Activated CD4-positive, alpha-beta T cell treated with anti-CD3 and anti-CD28 coated beads, Interleukin-2, amount 10 ng/mL, durations not matched to agents 7 days and 5 days (primary cell): ENCODE results near the gene KCNC1. TPM values are rescaled to one million over a fixed set of nuclear protein-coding genes. Genes with fewer than 3 reads are reported as not detected.

Experiments used
- CTCF ChIA-PET: fragments of 350-600 bp; sonication (Branson Sonifier 250); formaldehyde crosslinking; loops from one replicate; lab custom pipeline; 2021; ENCODE audit warnings: antibody characterized with exemption; lab: Charles Lee
- POLR2A ChIA-PET: fragments of 350-600 bp; sonication (Branson Sonifier 250); formaldehyde crosslinking; loops from one replicate; lab custom pipeline; 2021; ENCODE audit warnings: antibody characterized with exemption; lab: Charles Lee
- DNase-seq: peaks from one replicate; pipeline ENCODE4 v3.0.0-alpha.2; 2020
- H3K27ac Mint-ChIP-seq: one replicate; pipeline ENCODE4 v1.8.0; 2021; ENCODE audit warnings: mild to moderate bottlenecking, moderate library complexity, mixed read lengths
- H3K27me3 Mint-ChIP-seq: one replicate; pipeline ENCODE4 v1.8.0; 2021; ENCODE audit warnings: mixed read lengths
- H3K36me3 Mint-ChIP-seq: one replicate; pipeline ENCODE4 v1.8.0; 2021; ENCODE audit warnings: low read depth, mixed read lengths
- H3K4me1 Mint-ChIP-seq: one replicate; pipeline ENCODE4 v1.8.0; 2021; ENCODE audit warnings: mixed read lengths
- H3K4me3 Mint-ChIP-seq: one replicate; pipeline ENCODE4 v1.8.0; 2021; ENCODE audit warnings: mild to moderate bottlenecking, moderate library complexity, mixed read lengths
- H3K9me3 Mint-ChIP-seq: one replicate; pipeline ENCODE4 v1.8.0; 2021; ENCODE audit warnings: mixed read lengths
- total RNA-seq, 2 experiments: library from RNA; stranded (reverse); gene quantifications; one replicate each; pipeline ENCODE4 v1.2.3, GENCODE V29; 2021

Gene KCNC1
- total RNA-seq, 2 experiments from 2014 or later: not detected

DNA sequence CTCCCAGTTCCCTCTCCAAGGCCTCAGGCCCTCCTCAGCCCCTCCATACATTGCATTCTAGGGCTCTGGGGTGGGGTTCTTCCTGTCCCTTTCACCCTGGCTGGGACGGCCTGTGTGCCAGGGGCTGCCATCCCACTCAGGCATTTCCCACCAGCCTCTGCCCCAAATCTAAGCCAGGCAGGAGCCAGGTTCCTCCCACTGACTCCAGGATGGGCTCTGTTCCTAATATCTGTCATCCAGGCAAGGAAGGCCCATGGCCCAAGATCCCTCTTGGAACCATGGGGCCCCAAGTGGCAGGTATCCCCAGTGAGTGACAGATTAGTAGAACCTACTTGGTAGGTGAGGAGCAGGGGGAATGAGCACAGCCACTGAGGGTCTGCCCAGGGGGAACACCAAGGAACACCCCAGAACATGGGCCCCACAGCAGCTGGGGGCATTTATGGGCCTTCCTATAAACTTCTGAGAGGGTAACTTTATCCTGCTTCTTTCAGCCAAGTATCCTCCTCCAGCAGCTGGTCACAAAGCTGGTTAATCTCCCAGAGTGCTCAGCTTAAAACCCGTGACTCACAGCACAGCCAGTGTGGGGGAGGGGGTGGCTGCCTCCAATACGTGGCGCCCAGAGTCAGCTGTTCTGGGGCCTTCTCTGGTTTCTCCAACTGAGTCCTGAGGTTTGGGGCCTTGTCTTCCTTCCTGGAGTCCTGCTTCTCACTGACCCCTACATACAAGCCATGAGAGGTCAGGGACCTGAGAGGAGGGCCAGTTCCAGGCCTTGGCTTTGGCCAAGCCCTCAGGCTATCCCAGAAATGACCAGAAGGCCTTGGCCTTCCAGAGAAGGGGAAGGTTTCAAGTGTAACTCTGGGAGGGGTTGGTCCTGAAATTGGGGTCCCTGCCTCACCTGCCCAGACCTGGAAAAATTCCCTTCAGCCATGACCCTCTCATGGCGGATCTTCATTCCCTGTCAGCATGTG lies 35.1 kb upstream of the KCNC1 start:
- no peaks in the 10 kb centered on the region for H3K36me3 Mint-ChIP-seq
- peaks cover 27% of the 10 kb centered on the region for H3K27me3 Mint-ChIP-seq
- no peak overlapping the region for H3K27ac Mint-ChIP-seq
- H3K4me1 Mint-ChIP-seq: no peaks in the 10 kb centered on the region
- ChIA-PET CTCF (interaction anchor here (0.5 to 0.6 kb wide), 2 partner anchors 142 to 807 kb away, joined by 4 to 5 read pairs; no protein-coding TSS in a partner anchor), POLR2A (no interaction called here)
- no peak overlapping the region for H3K4me3 Mint-ChIP-seq
- no peak for DNase-seq
- H3K9me3 Mint-ChIP-seq: no peaks in the 10 kb centered on the region

GRCh38 chr11:17700991-17701390 lies 33.6 kb upstream of the KCNC1 start:
- no peak overlapping the region for H3K4me3 Mint-ChIP-seq
- CTCF ChIA-PET: no interaction called here
- POLR2A ChIA-PET: no interaction called here
- H3K27ac Mint-ChIP-seq: no peak overlapping the region
- peaks cover 28% of the 10 kb centered on the region for H3K27me3 Mint-ChIP-seq
- H3K36me3 Mint-ChIP-seq: no peaks in the 10 kb centered on the region
- DNase-seq: no peak
- no peaks in the 10 kb centered on the region for H3K4me1 Mint-ChIP-seq
- H3K9me3 Mint-ChIP-seq: no peaks in the 10 kb centered on the region

DNA sequence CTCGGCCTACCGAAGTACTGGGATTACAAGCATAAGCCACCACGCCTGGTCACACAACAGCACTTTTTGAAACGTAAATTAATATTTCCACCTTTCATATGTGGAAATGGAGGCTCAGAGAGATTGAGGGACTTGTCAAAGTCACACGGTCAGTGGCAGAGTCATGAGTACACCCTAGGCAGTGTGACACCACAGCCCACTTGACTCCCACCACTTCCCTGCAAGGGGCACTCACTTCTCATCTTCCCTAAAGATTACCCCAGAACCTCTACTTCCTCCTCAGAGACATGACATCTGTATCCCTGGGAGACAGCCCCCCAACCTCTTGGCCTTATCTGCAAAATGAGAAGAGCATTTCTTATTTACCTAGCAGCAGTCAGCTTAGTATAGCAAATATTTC lies 31.7 kb upstream of the KCNC1 start:
- H3K9me3 Mint-ChIP-seq: no peaks in the 10 kb centered on the region
- H3K4me3 Mint-ChIP-seq: no peak overlapping the region
- no peak overlapping the region for H3K27ac Mint-ChIP-seq
- ChIA-PET CTCF (no interaction called here), POLR2A (no interaction called here)
- H3K27me3 Mint-ChIP-seq: peaks cover 13% of the 10 kb centered on the region
- no peak for DNase-seq
- no peaks in the 10 kb centered on the region for H3K36me3 Mint-ChIP-seq
- H3K4me1 Mint-ChIP-seq: no peaks in the 10 kb centered on the region

- H3K27me3 Mint-ChIP-seq: peaks cover 10% of the 10 kb centered on the region
- H3K36me3 Mint-ChIP-seq: no peaks in the 10 kb centered on the region
- no peaks in the 10 kb centered on the region for H3K4me1 Mint-ChIP-seq
- ChIA-PET CTCF (interaction anchor here (0.9 kb wide), 1 partner anchor 9 kb away, joined by 3 read pairs; no protein-coding TSS in a partner anchor), POLR2A (no interaction called here)
- H3K27ac Mint-ChIP-seq: no peak overlapping the region
- no peaks in the 10 kb centered on the region for H3K9me3 Mint-ChIP-seq
- H3K4me3 Mint-ChIP-seq: no peak overlapping the region
- DNase-seq: no peak
These were observed 30.6 kb upstream of the KCNC1 start for GRCh38 chr11:17703951-17704350.

DNA sequence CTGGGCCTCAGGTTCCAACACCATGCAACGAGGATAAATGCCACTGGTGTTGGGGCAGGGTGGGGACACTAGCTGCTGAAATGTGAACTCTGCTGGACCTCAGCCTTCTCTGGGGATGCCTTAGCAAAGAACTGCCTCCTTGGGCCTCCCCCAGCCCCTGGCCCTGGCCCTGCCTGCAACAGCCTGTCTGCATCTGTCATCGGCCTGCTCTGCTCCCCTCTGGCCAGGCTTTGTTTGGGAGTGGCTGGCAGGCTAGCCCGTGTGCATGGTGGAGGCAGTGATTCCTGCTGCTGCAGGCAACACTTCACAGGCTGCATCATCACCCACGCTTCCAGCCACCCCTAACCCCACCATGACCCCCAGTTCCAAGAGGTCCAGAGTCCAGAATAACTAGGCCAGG lies 26.8 kb upstream of the KCNC1 start:
- no peak for DNase-seq
- Mint-ChIP-seq H3K4me1 (no peaks in the 10 kb centered on the region), H3K9me3 (no peaks in the 10 kb centered on the region), H3K27me3 (peaks cover 14% of the 10 kb centered on the region), H3K4me3 (no peak overlapping the region), H3K36me3 (no peaks in the 10 kb centered on the region), H3K27ac (no peak overlapping the region)
- POLR2A ChIA-PET: no interaction called here
- CTCF ChIA-PET: no interaction called here

GRCh38 chr11:17711836-17712235 lies 22.7 kb upstream of the KCNC1 start:
- no peaks in the 10 kb centered on the region for H3K9me3 Mint-ChIP-seq
- H3K27me3 Mint-ChIP-seq: peaks cover 6% of the 10 kb centered on the region
- no peaks in the 10 kb centered on the region for H3K4me1 Mint-ChIP-seq
- H3K27ac Mint-ChIP-seq: no peak overlapping the region
- H3K4me3 Mint-ChIP-seq: no peak overlapping the region
- ChIA-PET POLR2A (no interaction called here), CTCF (interaction anchor here (1.0 to 1.4 kb wide), 3 partner anchors 8 to 19 kb away, joined by 3 to 4 read pairs (median 4); no protein-coding TSS in a partner anchor)
- no peaks in the 10 kb centered on the region for H3K36me3 Mint-ChIP-seq
- DNase-seq: no peak

DNA sequence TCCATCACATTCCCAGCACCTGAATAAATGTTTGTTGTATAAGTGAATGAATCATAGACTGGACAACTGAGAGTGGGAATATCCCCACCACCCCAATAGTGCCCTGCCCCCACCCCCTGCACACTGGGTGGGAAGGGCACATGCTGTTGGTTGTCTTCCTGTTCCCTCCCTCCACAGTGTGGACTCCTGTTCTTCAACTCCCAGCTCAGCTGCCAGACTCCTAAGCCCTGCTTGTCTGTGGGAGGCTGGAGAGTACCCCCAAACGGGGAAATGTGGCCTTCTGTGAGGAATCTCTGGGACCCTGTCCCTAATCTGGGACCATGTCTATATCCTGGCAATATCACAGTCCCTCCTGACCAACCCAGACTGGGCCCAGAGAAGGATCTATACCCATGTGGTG lies 20.7 kb upstream of the KCNC1 start:
- ChIA-PET CTCF (no interaction called here), POLR2A (no interaction called here)
- Mint-ChIP-seq H3K4me3 (no peak overlapping the region), H3K27me3 (peaks cover 14% of the 10 kb centered on the region), H3K27ac (no peak overlapping the region), H3K36me3 (no peaks in the 10 kb centered on the region), H3K9me3 (no peaks in the 10 kb centered on the region), H3K4me1 (no peaks in the 10 kb centered on the region)
- no peak for DNase-seq

GRCh38 chr11:17714356-17714854 lies 20.2 kb upstream of the KCNC1 start:
- H3K36me3 Mint-ChIP-seq: no peaks in the 10 kb centered on the region
- ChIA-PET POLR2A (no interaction called here), CTCF (no interaction called here)
- H3K27me3 Mint-ChIP-seq: peaks cover 16% of the 10 kb centered on the region
- H3K4me1 Mint-ChIP-seq: no peaks in the 10 kb centered on the region
- no peak overlapping the region for H3K4me3 Mint-ChIP-seq
- H3K27ac Mint-ChIP-seq: no peak overlapping the region
- no peaks in the 10 kb centered on the region for H3K9me3 Mint-ChIP-seq
- no peak for DNase-seq

DNA sequence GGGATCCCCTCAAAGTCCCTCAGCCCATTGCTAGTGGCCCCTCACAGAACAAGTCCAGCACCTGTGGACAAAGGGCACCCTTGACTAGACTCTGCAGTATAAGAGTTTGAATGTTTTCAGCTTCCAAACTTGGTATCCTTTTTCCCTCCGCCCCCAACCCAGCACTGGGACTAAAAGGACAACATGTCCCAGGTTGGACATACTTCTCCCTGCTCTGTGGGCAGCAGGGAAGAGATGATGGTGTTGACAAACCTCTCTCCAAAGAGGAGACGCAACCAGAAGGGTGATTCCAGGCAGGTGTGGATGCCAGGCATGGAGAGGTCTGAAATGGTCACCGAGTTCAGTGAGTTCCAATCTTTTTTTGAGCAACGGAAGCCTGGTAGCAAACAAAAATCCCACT lies 19.7 kb upstream of the KCNC1 start:
- no peak overlapping the region for H3K4me3 Mint-ChIP-seq
- CTCF ChIA-PET: no interaction called here
- H3K27me3 Mint-ChIP-seq: peaks cover 18% of the 10 kb centered on the region
- POLR2A ChIA-PET: no interaction called here
- DNase-seq: no peak
- no peaks in the 10 kb centered on the region for H3K36me3 Mint-ChIP-seq
- no peak overlapping the region for H3K27ac Mint-ChIP-seq
- H3K4me1 Mint-ChIP-seq: no peaks in the 10 kb centered on the region
- no peaks in the 10 kb centered on the region for H3K9me3 Mint-ChIP-seq

DNA sequence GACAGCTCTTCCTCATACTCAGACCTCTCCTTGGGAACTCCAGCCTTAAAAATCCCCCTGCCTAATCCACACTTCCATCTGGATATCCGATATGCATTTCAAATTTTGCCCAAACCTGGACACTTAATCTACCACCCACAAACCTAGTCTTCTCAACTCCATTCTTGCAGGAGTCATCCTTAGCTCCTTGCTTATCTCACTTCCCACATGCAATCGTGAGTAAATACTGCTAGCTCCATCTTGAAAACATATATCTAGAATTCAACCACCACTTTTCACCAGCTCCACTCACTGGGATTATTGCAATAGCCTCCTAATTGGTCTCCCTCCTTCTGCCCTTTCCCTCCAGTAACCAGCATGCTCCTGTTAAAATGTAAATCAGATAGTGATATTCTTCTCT lies 17.8 kb upstream of the KCNC1 start:
- Mint-ChIP-seq H3K36me3 (no peaks in the 10 kb centered on the region), H3K4me3 (no peak overlapping the region), H3K9me3 (no peaks in the 10 kb centered on the region), H3K4me1 (no peaks in the 10 kb centered on the region), H3K27ac (no peak overlapping the region), H3K27me3 (peaks cover 29% of the 10 kb centered on the region)
- no peak for DNase-seq
- POLR2A ChIA-PET: no interaction called here
- CTCF ChIA-PET: interaction anchor here (1.2 to 1.5 kb wide), 2 partner anchors 13 to 31 kb away, joined by 3 to 4 read pairs; no protein-coding TSS in a partner anchor

DNA sequence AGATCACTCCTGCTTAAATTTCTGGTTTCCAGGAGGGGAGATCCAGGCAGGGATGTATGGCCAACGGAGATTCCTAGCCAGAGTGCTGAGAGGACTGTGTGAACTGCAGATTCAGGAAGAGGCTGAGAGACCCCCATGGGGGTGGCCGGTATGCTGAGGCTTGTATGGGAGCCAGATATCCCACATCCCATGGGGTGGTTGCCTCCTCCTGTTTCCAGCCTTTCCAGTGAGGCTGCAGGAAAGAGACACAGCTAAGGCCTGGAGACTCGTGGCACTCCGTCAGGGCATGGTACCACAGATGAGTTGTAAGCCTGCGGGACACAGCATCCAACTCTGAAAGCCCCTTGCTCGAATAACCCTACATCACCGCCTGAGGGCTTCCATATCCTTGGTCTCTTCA lies 16.6 kb upstream of the KCNC1 start:
- ChIA-PET POLR2A (no interaction called here), CTCF (interaction anchor here (1.5 kb wide), 1 partner anchor 12 kb away, joined by 3 read pairs; no protein-coding TSS in a partner anchor)
- Mint-ChIP-seq H3K27me3 (peaks cover 37% of the 10 kb centered on the region), H3K27ac (no peak overlapping the region), H3K9me3 (no peaks in the 10 kb centered on the region), H3K36me3 (no peaks in the 10 kb centered on the region), H3K4me1 (no peaks in the 10 kb centered on the region), H3K4me3 (no peak overlapping the region)
- no peak for DNase-seq

- POLR2A ChIA-PET: no interaction called here
- H3K27me3 Mint-ChIP-seq: peaks cover 39% of the 10 kb centered on the region
- DNase-seq: no peak
These were observed 16.0 kb upstream of the KCNC1 start for GRCh38 chr11:17718510-17718962.

More at GRCh38 chr11:17718510-17718962, 16.0 kb upstream of the KCNC1 start:
- H3K9me3 Mint-ChIP-seq: no peaks in the 10 kb centered on the region
- H3K36me3 Mint-ChIP-seq: no peaks in the 10 kb centered on the region
- no peak overlapping the region for H3K27ac Mint-ChIP-seq
- H3K4me3 Mint-ChIP-seq: no peak overlapping the region
- no peaks in the 10 kb centered on the region for H3K4me1 Mint-ChIP-seq
- CTCF ChIA-PET: no interaction called here
